ENCODE data around the gene AHSG.
A peak's percentile ranks its signal among the peaks of the same experiment; 100 is the strongest.

Gene AHSG

DNA sequence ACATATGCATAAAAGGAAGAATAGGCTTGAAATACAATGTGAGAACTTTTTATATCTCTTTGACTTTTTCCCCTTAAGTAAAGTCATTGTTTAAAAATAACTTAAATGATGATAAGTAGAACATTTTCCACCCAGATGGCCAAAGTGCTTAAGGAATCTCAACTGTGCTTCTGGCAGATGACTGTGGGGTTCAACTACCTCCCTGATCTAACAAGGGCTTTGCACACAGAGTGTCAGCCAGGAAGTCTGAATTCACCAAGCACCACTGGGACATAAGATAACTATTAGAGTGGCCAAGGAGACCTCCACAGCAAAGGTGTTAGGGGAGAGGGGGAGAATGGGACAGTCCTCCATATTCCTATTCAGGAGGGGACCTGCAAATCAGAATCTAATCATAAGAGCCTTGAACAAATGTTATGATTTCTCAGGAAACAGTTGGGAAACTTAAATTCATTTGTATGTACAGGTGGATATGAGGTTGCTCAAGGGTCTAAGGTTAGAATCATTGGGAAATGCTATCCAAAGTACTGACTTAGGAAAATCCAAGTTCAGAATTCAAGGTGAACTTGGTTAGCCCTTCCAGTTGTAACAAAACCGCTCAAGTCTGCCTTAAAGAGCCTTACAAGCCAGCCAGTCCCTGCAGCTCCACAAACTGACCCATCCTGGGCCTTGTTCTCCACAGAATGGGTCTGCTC lies 27.1 kb downstream of the AHSG start, which contains the start of gene FETUB:
Gene FETUB, plus strand, starts transcription at position 622 of the 695 bp plus-strand sequence. Its CDS starts 62 bp downstream, at position 684.
- DNase-seq, result no peak

GRCh38 chr3:186640473-186640818 lies 27.6 kb downstream of the AHSG start:
- DNase-seq, result peak in 14 of 56 donors; percentile 4 to 50 (median 18)

DNA sequence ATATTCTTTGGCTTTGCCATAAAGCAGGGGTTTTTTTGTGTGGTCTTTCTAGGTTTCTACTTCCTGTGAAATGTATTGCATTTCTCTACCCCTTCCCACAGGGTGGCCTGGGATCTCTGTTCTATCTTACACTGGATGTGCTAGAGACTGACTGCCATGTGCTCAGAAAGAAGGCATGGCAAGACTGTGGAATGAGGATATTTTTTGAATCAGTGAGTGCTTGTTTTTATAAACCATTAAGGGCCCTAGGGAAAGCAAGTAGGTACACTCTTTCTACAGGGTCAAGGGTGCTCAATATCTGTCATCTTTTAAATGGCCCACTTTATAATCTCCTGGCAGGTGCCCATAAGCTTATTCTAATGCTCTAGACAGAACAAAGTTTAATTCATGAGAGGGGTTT lies 28.1 kb downstream of the AHSG start:
- no peak for DNase-seq

GRCh38 chr3:186642014-186642413 lies 29.2 kb downstream of the AHSG start:
- no peak for DNase-seq

GRCh38 chr3:186643493-186643892 lies 30.6 kb downstream of the AHSG start:
- no peak for DNase-seq

GRCh38 chr3:186644683-186645082 lies 31.8 kb downstream of the AHSG start:
- DNase-seq, result no peak

DNA sequence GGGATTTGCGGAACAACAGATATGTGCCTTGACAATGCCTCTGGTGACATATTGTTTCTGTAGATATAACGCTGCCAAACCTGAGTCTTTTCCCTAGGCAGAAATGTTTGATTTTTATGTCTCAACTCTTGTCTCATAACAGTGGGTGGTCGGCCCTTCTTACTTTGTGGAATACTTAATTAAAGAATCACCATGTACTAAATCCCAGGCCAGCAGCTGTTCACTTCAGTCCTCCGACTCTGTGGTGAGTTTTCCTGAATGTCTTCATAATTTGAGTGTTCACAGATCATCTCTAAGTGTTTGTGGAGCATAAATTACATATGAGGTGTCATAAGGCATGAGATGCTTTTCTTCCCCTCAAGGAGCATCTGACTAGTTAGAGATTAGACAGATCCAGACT lies 33.2 kb downstream of the AHSG start:
- DNase-seq, result no peak

- no peak for DNase-seq
These were observed 34.0 kb downstream of the AHSG start for GRCh38 chr3:186646841-186647240.

GRCh38 chr3:186648851-186649250 lies 36.0 kb downstream of the AHSG start:
- DNase-seq, result no peak

DNA sequence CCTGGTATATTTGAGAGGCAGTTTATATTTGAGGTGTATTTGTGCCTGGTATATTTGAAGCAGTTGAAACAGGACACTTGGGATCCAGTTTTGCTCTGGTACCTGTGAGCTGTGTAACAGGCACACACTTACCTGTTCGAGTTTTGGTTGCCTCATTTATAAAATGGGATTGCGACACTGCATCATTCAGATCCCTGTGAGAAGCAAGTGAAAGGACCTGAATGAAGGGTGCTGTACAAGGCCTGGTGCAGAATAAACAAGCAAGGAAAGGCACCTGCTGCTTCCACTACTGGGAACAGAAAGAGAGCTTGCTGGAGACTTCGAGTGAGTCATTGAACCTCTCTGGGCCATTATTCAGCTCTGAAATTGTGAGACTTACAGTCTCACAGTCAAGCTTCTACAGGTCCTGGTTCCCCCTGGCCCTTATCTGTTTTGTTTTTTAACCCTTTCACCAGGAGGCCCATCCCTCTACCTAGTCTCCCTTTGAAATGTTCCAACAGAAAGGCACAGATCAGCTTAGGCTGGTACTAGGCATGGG lies 38.9 kb downstream of the AHSG start:
- DNase-seq, result no peak

GRCh38 chr3:186653080-186653707 lies 40.3 kb downstream of the AHSG start:
- DNase-seq, result no peak

- no peak for DNase-seq
These were observed 41.1 kb downstream of the AHSG start for GRCh38 chr3:186653984-186654383.

DNA sequence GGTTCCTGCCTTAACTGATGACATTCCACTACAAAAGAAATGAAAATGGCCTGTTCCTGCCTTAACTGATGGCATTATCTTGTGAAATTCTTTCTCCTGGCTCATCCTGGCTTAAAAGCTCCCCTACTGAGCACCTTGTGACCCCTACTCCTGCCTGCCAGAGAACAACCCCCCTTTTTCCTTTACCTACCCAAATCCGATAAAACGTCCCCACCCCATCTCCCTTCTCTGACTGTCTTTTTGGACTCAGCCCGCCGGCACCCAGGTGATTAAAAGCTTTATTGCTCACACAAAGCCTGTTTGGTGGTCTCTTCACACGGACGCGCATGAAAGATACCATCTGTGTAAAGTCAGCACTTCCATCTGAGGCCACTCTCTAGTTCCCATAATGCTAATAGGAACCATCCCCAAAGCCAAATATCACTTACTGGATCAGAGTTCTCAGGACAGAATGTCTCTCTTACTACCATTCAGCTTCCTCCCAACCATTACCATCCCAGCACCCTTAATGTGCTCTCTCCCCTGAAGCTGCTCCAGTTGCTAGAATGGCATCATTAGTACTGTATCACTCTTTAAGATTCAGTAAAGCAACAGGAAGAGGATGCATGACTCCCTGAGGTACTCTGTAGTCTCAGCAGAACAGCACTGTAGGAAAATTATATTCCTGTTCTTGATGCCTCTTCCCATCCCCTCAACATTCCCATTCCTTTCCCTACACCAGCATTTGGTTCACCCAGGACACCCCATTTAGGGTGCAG lies 50.7 kb downstream of the AHSG start:
- no peak for DNase-seq

- no peak for DNase-seq
These were observed 51.2 kb downstream of the AHSG start for GRCh38 chr3:186664119-186664495.

DNA sequence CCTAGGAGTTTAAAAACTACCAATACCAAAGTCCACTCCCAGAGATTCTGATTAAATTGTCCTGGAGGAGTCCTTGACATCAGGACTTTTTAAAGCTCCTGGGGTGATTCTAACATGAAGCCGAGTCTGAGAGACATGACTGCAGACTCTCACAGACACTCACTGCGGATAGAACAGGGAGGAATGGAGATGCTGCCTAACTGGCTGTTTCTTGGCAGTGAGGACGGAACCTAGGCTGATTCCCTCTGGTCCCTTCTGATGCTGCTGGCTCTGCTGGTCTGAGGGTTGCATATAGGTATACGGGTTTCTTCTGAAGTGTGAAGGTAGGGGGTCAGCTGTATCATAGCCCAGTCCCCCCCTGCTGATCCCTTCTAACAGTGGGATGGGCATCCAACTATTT lies 51.6 kb downstream of the AHSG start:
- DNase-seq, result no peak

GRCh38 chr3:186665625-186666188 lies 52.8 kb downstream of the AHSG start, which contains the start of gene HRG:
Gene HRG (plus strand): TSS chr3:186666014. CDS start chr3:186666032, 18 bp downstream.
- no peak for DNase-seq

- DNase-seq, result no peak
These were observed 55.6 kb downstream of the AHSG start for GRCh38 chr3:186668426-186668825.

- DNase-seq, result no peak
These were observed 56.7 kb downstream of the AHSG start for GRCh38 chr3:186669378-186670084.

DNA sequence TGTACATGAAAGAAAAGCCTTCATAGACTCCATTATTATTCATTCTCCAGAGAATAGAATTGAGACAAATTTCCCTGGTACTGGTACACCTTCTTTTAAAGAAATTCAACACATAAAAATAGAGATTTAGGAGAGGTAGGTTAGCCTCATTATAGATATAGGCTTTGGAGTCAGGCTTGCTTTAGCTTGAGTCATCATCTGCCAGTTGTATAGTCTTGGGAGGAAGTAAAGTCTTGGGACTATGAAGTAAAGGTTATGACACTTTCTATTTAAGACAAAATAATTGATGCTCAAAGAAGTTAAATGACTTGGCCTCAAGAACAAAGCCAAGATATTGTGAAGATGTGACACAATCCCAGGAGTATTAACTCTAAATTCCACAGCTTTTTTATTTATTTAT lies 57.3 kb downstream of the AHSG start:
- DNase-seq, result no peak
